B cell (primary cell): ENCODE results near the gene RGS7BP. TPM values are rescaled to one million over a fixed set of nuclear protein-coding genes. Genes with fewer than 3 reads are reported as not detected.
"Not testable (repeated sequence)": the region's sequence is repeated elsewhere in the genome, so short reads cannot be mapped to it uniquely, and the experiment has no call there.

ENCODE experiments used
- ATAC-seq: fragments of 200-7000 bp; cut with Tn5 transposase; one replicate; pipeline ENCODE4 v1.10.0; 2021; ENCODE audit warnings: low read depth, mild to moderate bottlenecking, moderate number of reproducible peaks, moderate library complexity
- CTCF ChIA-PET: fragments of 350-600 bp; sonication (Branson Sonifier 250); formaldehyde crosslinking; loops from one replicate; lab custom pipeline; 2021; ENCODE audit warnings: antibody characterized with exemption, inconsistent platforms; lab: Charles Lee
- POLR2A ChIA-PET: fragments of 350-600 bp; sonication (Branson Sonifier 250); formaldehyde crosslinking; loops from one replicate; lab custom pipeline; 2021; ENCODE audit warnings: antibody characterized with exemption; lab: Charles Lee
- DNase-seq: peaks from one replicate; pipeline ENCODE4 v3.0.0; 2013
- H2AFZ ChIP-seq: 2 replicates; pipeline ENCODE4 v1.6.1; 2012; ENCODE audit warnings: mild to moderate bottlenecking, low read depth, low read length; ENCODE audit not compliant: insufficient read depth, poor library complexity, severe bottlenecking
- H3K27ac ChIP-seq, 2 donors: 1 replicate in 1 of 2; 2 replicates in 1 of 2; pipeline ENCODE4 v1.5.1; 2012 to 2013; ENCODE audit warnings: low read length in 2 of 2, mild to moderate bottlenecking in 2 of 2, moderate library complexity in 1 of 2
- H3K27me3 ChIP-seq, 4 experiments: fragments of 200-600 bp in 1 of 4; sonication (generic) in 1 of 4; replicated peaks in 1 of 4; 1 replicate in 2 of 4; 2 replicates in 2 of 4; pipeline versions ENCODE4 v1.6.1 to v1.7.0; 2013 to 2016; ENCODE audit warnings: low read length in 3 of 4, mild to moderate bottlenecking in 2 of 4, mixed read lengths in 1 of 4, moderate library complexity in 1 of 4; ENCODE audit not compliant: insufficient read depth in 4 of 4, control insufficient read depth in 3 of 4; ENCODE audit errors: control extremely low read depth in 1 of 4
- H3K36me3 ChIP-seq, 2 experiments: replicated peaks in 1 of 2; 1 replicate in 1 of 2; 2 replicates in 1 of 2; pipeline versions ENCODE4 v1.6.1 to v1.7.1; 2013; ENCODE audit warnings: low read length in 1 of 2; ENCODE audit not compliant: insufficient read depth in 2 of 2, control insufficient read depth in 1 of 2; ENCODE audit errors: control extremely low read depth in 1 of 2, extremely low read depth in 1 of 2
- H3K4me1 ChIP-seq, 2 donors: fragments of 200-600 bp in 1 of 2; sonication (generic) in 1 of 2; 1 replicate in 1 of 2; 2 replicates in 1 of 2; pipeline versions ENCODE4 v1.5.1 to v1.6.1; 2013 to 2017; ENCODE audit warnings: low read length in 2 of 2; ENCODE audit not compliant: control insufficient read depth in 2 of 2, insufficient read depth in 2 of 2
- H3K4me2 ChIP-seq: replicated peaks from 2 replicates; pipeline ENCODE3; 2012; ENCODE audit warnings: mild to moderate bottlenecking, low read depth, low read length; ENCODE audit not compliant: poor library complexity, severe bottlenecking
- H3K4me3 ChIP-seq, 5 experiments: fragments of 200-600 bp in 1 of 5; sonication (generic) in 1 of 5; 1 replicate in 3 of 5; 2 replicates in 2 of 5; pipeline versions ENCODE4 v1.5.1 to v1.7.0; 2011 to 2016; ENCODE audit warnings: low read length in 4 of 5, mild to moderate bottlenecking in 4 of 5, low read depth in 2 of 5, control low read depth in 1 of 5, moderate library complexity in 1 of 5; ENCODE audit not compliant: insufficient read depth in 1 of 5; ENCODE audit errors: control extremely low read depth in 1 of 5, extremely low read depth in 1 of 5
- H3K79me2 ChIP-seq: fragments of 200-600 bp; sonication (generic); one replicate; pipeline ENCODE4 v1.6.0; 2016; ENCODE audit warnings: low read length; ENCODE audit not compliant: control insufficient read depth, insufficient read depth
- H3K9ac ChIP-seq: fragments of 200-600 bp; sonication (generic); 2 replicates; pipeline ENCODE4 v1.6.1; 2017; ENCODE audit warnings: mild to moderate bottlenecking, low read length, moderate library complexity
- H3K9me3 ChIP-seq, 3 donors: one replicate each; pipeline versions ENCODE4 v1.6.1 to v1.7.1; 2013; ENCODE audit warnings: low read length in 2 of 3; ENCODE audit not compliant: control insufficient read depth in 2 of 3, insufficient read depth in 1 of 3; ENCODE audit errors: control extremely low read depth in 1 of 3
- H4K20me1 ChIP-seq: 2 replicates; pipeline ENCODE4 v1.6.0; 2012; ENCODE audit warnings: mild to moderate bottlenecking, low read length; ENCODE audit not compliant: insufficient read depth, control insufficient read depth, poor library complexity, severe bottlenecking
- H3K27ac Mint-ChIP-seq: one replicate; pipeline ENCODE4 v1.8.0; 2021; ENCODE audit warnings: mixed read lengths
- H3K27me3 Mint-ChIP-seq: one replicate; pipeline ENCODE4 v1.8.0; 2021; ENCODE audit warnings: mixed read lengths
- H3K4me1 Mint-ChIP-seq: one replicate; pipeline ENCODE4 v1.8.0; 2021; ENCODE audit warnings: mixed read lengths
- H3K4me3 Mint-ChIP-seq: one replicate; pipeline ENCODE4 v1.8.0; 2021; ENCODE audit warnings: mixed read lengths
- H3K9me3 Mint-ChIP-seq: one replicate; pipeline ENCODE4 v1.8.0; 2022; ENCODE audit warnings: mixed read lengths; ENCODE audit not compliant: insufficient read depth
- EZH2 ChIP-seq: IDR thresholded peaks from 2 replicates; pipeline ENCODE4 v1.6.1; 2012; ENCODE audit warnings: borderline replicate concordance, low read depth, mild to moderate bottlenecking, moderate library complexity, low read length; ENCODE audit not compliant: insufficient read depth, poor library complexity, severe bottlenecking
- WGBS: methylation state at CpG from one replicate; pipeline ENCODE4 v1.1.5; 2013; ENCODE audit warnings: missing lambda C conversion rate; ENCODE audit not compliant: insufficient coverage; 5-methylcytosine and 5-hydroxymethylcytosine counted together
- intact Hi-C: fragments of 100-400 bp; cut with micrococcal nuclease; formaldehyde crosslinking; loops from one replicate; pipeline ENCODE4 v1.10.0; 2022
- polyA plus RNA-seq: library from polyadenylated mRNA; depleted of rRNA; stranded (reverse); fragments of >200 nt; gene quantifications from 2 replicates; pipeline ENCODE4 v1.2.3, GENCODE V29; 2012
- total RNA-seq, 2 donors: library from RNA; stranded (reverse); fragments of 120-200 nt in 1 of 2; gene quantifications; 1 replicate in 1 of 2; 2 replicates in 1 of 2; pipeline versions ENCODE4 v1.2.3 to v1.2.4, GENCODE V29; 2013 to 2022
- TF ChIP-seq, protein P1 (sequence below): fragments of 200-600 bp; IDR thresholded peaks from one replicate; pipeline ENCODE4 v1.8.0; 2022; ENCODE audit warnings: antibody characterized with exemption, mild to moderate bottlenecking

Gene RGS7BP
- total and polyA plus RNA-seq, 2 donors (not counting 1 experiment from before 2014, with no cell fraction given): not detected

DNA sequence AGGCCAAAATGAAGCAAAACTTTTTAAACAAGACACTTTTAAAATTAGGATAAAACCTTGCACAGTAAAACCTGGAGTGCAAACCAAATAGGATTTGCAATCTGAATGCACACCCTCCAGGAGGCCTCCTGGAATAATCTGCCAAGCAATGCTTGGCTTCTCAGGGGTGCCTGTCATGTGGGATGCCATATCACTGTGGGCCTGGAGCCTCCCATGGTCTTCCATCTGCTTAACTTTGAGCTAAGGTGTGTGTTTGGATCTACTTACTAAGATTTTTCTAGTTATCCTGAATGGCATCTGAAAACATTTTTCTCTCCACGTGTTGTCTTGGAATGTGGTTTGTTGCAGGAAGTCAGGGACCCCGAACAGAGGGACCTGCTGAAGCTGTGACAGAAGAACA, 52.1 kb downstream of the RGS7BP start:
- Mint-ChIP-seq H3K4me1 (no peaks in the 10 kb centered on the region), H3K27me3 (peaks cover 4% of the 10 kb centered on the region), H3K9me3 (peaks cover 9% of the 10 kb centered on the region), H3K4me3 (no peak overlapping the region), H3K27ac (no peak overlapping the region)
- Histone ChIP-seq H2AFZ (no peak overlapping the region), H3K4me1 (no peaks in the 10 kb centered on the region), H3K9me3 (peaks cover 0 to 6% (median 3%) of the 10 kb centered on the region in 3 donors), H3K27me3 (no peaks in the 10 kb centered on the region), H3K27ac (no peak overlapping the region), H4K20me1 (no peaks in the 10 kb centered on the region), H3K79me2 (no peaks in the 10 kb centered on the region), H3K9ac (no peak overlapping the region), H3K4me2 (no peak overlapping the region), H3K4me3 (no peak overlapping the region), H3K36me3 (no peaks in the 10 kb centered on the region)
- no peak for TF ChIP-seq EZH2
- TF ChIP-seq, protein P1, sequence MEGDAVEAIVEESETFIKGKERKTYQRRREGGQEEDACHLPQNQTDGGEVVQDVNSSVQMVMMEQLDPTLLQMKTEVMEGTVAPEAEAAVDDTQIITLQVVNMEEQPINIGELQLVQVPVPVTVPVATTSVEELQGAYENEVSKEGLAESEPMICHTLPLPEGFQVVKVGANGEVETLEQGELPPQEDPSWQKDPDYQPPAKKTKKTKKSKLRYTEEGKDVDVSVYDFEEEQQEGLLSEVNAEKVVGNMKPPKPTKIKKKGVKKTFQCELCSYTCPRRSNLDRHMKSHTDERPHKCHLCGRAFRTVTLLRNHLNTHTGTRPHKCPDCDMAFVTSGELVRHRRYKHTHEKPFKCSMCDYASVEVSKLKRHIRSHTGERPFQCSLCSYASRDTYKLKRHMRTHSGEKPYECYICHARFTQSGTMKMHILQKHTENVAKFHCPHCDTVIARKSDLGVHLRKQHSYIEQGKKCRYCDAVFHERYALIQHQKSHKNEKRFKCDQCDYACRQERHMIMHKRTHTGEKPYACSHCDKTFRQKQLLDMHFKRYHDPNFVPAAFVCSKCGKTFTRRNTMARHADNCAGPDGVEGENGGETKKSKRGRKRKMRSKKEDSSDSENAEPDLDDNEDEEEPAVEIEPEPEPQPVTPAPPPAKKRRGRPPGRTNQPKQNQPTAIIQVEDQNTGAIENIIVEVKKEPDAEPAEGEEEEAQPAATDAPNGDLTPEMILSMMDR: no peak
- ATAC-seq (no peak), DNase-seq (no peak)
- intact Hi-C loops: no loop called here
- ChIA-PET POLR2A (no interaction called here), CTCF (no interaction called here)
- WGBS: no CpG with 5 or more reads among the region's 2 CpGs

DNA sequence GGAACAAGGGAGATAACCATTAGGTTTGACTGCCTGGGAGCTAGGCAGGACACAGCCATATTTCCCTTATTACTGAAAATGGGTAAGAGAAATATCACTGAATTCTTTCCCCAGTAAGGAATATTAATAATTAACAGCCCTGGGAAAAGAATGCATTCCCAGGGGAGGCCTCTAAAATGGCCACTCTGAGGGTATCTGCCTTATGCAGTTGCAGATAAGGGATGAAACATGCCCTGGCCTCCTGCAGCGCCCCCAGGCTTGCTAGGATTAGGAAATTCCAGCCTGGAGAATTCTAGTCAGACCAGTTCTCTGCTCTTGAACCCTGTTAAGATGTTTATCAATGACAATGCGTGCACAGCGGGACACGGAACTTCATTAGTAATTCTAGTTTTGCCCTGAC, 52.8 kb downstream of the RGS7BP start:
- H3K4me1 ChIP-seq, H3K9ac ChIP-seq, ATAC-seq, H3K27me3 ChIP-seq, H3K4me1 Mint-ChIP-seq, H4K20me1 ChIP-seq, H3K9me3 ChIP-seq, H3K27ac Mint-ChIP-seq, H3K4me3 ChIP-seq, H2AFZ ChIP-seq, POLR2A ChIA-PET, DNase-seq, H3K27ac ChIP-seq, H3K27me3 Mint-ChIP-seq, intact Hi-C loops, H3K79me2 ChIP-seq, H3K4me3 Mint-ChIP-seq, CTCF ChIA-PET, H3K4me2 ChIP-seq, H3K9me3 Mint-ChIP-seq, H3K36me3 ChIP-seq: not testable (repeated sequence)
- 96% methylated on average over 4 of the region's 4 CpGs for WGBS
